T follicular helper cell (primary cell): ENCODE data around the gene F13A1.
"Not testable (repeated sequence)": the region's sequence is repeated elsewhere in the genome, so short reads cannot be mapped to it uniquely, and the experiment has no call there.

ENCODE experiments used
- DNase-seq: peaks from one replicate; pipeline ENCODE4 v3.0.0-alpha.2; 2020; ENCODE audit warnings: low read depth

Gene F13A1

GRCh38 chr6:6317825-6318733 is 2.4 kb downstream of the F13A1 start:
- no peak for DNase-seq

GRCh38 chr6:6317386-6317785 is 3.1 kb downstream of the F13A1 start:
- DNase-seq: no peak

- DNase-seq: no peak
Measured at GRCh38 chr6:6315660-6316059, 4.8 kb downstream of the F13A1 start.

GRCh38 chr6:6314596-6314995 is 5.9 kb downstream of the F13A1 start:
- DNase-seq: no peak

- DNase-seq: no peak
Measured at GRCh38 chr6:6312901-6313441, 7.5 kb downstream of the F13A1 start.

GRCh38 chr6:6305575-6305974 is 14.9 kb downstream of the F13A1 start:
- DNase-seq: no peak

GRCh38 chr6:6300383-6300782 is 20.1 kb downstream of the F13A1 start:
- DNase-seq: not testable (repeated sequence)

- DNase-seq: no peak
Measured at GRCh38 chr6:6293317-6293716, 27.1 kb downstream of the F13A1 start.

- no peak for DNase-seq
Measured at GRCh38 chr6:6287415-6287814, 33.0 kb downstream of the F13A1 start.

GRCh38 chr6:6285679-6286078 is 34.8 kb downstream of the F13A1 start:
- DNase-seq: no peak

GRCh38 chr6:6284221-6284966 is 36.1 kb downstream of the F13A1 start:
- no peak for DNase-seq

GRCh38 chr6:6283746-6284145 is 36.7 kb downstream of the F13A1 start:
- DNase-seq: no peak

GRCh38 chr6:6282716-6283115 is 37.7 kb downstream of the F13A1 start:
- DNase-seq: no peak

- DNase-seq: no peak
Measured at GRCh38 chr6:6277413-6277812, 43.0 kb downstream of the F13A1 start.

GRCh38 chr6:6270948-6271535 is 49.4 kb downstream of the F13A1 start:
- no peak for DNase-seq

- no peak for DNase-seq
Measured at GRCh38 chr6:6260196-6260722, 60.2 kb downstream of the F13A1 start.

- no peak for DNase-seq
Measured at GRCh38 chr6:6256886-6257285, 63.6 kb downstream of the F13A1 start.

GRCh38 chr6:6256259-6256658 is 64.2 kb downstream of the F13A1 start:
- DNase-seq: no peak

- no peak for DNase-seq
Measured at GRCh38 chr6:6251555-6252280, 68.7 kb downstream of the F13A1 start.

GRCh38 chr6:6248651-6249050 is 71.8 kb downstream of the F13A1 start:
- no peak for DNase-seq

GRCh38 chr6:6246544-6246943 is 73.9 kb downstream of the F13A1 start:
- no peak for DNase-seq

- no peak for DNase-seq
Measured at GRCh38 chr6:6244624-6245023, 75.8 kb downstream of the F13A1 start.
